ENCODE measurements around the gene ATP8A1.

DNA sequence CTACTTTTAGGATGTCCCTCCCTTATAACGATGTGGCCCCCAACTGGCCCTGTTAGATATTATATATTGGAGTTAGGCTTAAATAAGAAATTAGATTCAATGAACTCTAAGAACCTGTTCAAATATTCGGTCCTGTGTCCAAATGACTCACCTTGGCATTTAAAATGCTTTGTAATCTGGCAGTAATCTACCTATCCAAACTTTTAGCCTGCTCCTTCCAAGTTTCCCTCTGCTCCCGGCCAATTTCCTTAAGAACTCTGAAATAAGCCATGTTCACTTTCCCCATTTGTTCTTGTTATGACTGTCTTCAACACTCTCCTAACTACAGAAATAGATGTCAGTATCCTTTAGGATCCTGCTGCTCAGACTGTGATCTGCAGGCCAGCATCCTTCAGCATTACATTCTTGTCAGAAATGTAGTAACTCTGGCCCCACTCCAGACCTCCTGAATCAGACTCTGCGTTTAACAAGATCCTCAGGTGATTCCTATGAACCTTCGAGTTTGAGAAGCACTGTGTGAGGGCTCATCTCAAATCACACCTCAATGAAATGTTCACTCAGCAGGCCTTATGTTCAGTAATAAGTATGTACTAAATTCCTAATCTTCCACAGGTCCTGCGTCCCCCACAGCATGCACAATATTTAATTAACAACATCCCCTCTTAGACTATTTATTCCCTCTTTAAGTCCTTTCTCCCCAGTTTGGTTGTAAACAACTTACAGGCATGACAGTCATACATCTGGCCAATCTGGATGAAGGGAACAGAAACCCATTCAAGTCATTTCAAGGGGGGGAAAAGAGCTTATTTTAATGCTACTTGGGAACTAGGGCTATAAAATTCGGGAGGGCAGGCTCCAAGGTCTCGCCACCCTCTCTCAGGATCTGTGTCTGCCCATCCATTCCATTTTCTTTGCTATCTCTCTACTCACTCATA, 3.0 kb downstream of the ATP8A1 start:
- TF ChIP-seq, protein P1, sequence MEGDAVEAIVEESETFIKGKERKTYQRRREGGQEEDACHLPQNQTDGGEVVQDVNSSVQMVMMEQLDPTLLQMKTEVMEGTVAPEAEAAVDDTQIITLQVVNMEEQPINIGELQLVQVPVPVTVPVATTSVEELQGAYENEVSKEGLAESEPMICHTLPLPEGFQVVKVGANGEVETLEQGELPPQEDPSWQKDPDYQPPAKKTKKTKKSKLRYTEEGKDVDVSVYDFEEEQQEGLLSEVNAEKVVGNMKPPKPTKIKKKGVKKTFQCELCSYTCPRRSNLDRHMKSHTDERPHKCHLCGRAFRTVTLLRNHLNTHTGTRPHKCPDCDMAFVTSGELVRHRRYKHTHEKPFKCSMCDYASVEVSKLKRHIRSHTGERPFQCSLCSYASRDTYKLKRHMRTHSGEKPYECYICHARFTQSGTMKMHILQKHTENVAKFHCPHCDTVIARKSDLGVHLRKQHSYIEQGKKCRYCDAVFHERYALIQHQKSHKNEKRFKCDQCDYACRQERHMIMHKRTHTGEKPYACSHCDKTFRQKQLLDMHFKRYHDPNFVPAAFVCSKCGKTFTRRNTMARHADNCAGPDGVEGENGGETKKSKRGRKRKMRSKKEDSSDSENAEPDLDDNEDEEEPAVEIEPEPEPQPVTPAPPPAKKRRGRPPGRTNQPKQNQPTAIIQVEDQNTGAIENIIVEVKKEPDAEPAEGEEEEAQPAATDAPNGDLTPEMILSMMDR (IDR thresholded peaks at IDR 0.05): no peak
- no peak for TF ChIP-seq POLR2A (IDR thresholded peaks at IDR 0.05)

Data from prostate gland (tissue), 2 donors.